Skeletal muscle satellite cell (primary cell): Measurements from ENCODE around the gene NRP2.

Experiments
- H3K27me3 ChIP-seq: 2 replicates; pipeline ENCODE4 v1.7.0; 2013; ENCODE audit warnings: low read length; ENCODE audit not compliant: control insufficient read depth, insufficient read depth
- H3K36me3 ChIP-seq: 2 replicates; pipeline ENCODE4 v1.7.0; 2013; ENCODE audit warnings: mild to moderate bottlenecking, control low read depth, low read length; ENCODE audit not compliant: insufficient read depth
- H3K4me1 ChIP-seq: 2 replicates; pipeline ENCODE4 v1.7.0; 2013; ENCODE audit warnings: low read length; ENCODE audit not compliant: control insufficient read depth, insufficient read depth
- H3K4me2 ChIP-seq: 2 replicates; pipeline ENCODE4 v1.7.0; 2013; ENCODE audit warnings: mild to moderate bottlenecking, low read length
- H3K4me3 ChIP-seq: 2 replicates; pipeline ENCODE4 v1.7.0; 2013; ENCODE audit warnings: low read length
- H3K9ac ChIP-seq: 2 replicates; pipeline ENCODE4 v1.7.0; 2013; ENCODE audit warnings: mild to moderate bottlenecking, low read depth, low read length, moderate library complexity
- H3K9me3 ChIP-seq: replicated peaks from 2 replicates; pipeline ENCODE4 v1.7.0; 2013; ENCODE audit warnings: mild to moderate bottlenecking, control low read depth, low read length

NRP2 gene

DNA sequence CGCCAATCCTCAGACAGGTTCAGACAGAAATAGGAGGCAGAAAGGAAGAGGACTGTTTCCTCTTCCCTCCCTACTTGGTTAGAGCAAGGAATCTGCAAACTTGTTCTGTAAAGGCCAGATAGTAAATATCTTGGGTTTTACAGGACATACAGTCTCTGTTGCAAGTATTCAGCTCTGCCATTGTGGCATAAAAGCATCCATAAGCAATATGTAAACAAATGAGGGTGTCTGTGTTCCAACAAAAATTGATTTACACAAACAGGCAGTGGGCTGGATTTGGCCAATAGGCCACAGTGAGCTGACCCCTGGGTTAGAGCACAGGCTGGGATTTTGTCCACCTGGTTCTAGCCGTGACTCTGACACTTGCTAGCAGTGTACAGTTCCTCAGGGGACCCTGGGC, 89.4 kb downstream of the NRP2 start:
- H3K9me3 ChIP-seq = no peaks in the 10 kb centered on the region
- H3K4me2 ChIP-seq = no peak overlapping the region
- no peaks in the 10 kb centered on the region for H3K36me3 ChIP-seq
- no peaks in the 10 kb centered on the region for H3K27me3 ChIP-seq
- peaks cover 23% of the 10 kb centered on the region for H3K4me1 ChIP-seq
- H3K4me3 ChIP-seq = no peak overlapping the region
- H3K9ac ChIP-seq = no peak overlapping the region

- Histone ChIP-seq H3K27me3 (no peaks in the 10 kb centered on the region), H3K36me3 (no peaks in the 10 kb centered on the region), H3K9me3 (no peaks in the 10 kb centered on the region), H3K4me1 (peaks cover 23% of the 10 kb centered on the region), H3K9ac (no peak overlapping the region), H3K4me3 (no peak overlapping the region), H3K4me2 (no peak overlapping the region)
Observed at GRCh38 chr2:205772983-205773382, 90.7 kb downstream of the NRP2 start.

DNA sequence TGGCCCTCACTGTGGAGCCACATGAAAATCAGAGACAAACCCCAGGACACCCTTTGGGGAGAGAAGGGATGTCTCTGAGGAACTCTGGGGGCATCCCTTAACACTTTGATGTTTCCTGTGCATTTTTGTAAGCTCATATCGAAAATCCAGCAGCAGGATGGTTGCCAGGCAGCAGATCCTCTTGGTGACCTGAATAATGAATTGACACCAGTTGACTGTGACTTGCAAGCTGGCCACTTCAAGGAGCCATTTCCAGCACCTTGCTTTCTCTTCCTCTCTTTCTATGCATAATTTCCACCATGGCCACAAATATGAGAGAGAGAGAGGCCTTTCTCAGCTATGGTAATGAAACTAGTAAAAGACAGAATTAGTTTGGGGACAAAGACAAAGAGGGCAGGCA, 91.7 kb downstream of the NRP2 start:
- Histone ChIP-seq H3K9ac (no peak overlapping the region), H3K4me2 (no peak overlapping the region), H3K4me1 (peaks cover 14% of the 10 kb centered on the region), H3K27me3 (no peaks in the 10 kb centered on the region), H3K9me3 (no peaks in the 10 kb centered on the region), H3K4me3 (no peak overlapping the region), H3K36me3 (no peaks in the 10 kb centered on the region)

DNA sequence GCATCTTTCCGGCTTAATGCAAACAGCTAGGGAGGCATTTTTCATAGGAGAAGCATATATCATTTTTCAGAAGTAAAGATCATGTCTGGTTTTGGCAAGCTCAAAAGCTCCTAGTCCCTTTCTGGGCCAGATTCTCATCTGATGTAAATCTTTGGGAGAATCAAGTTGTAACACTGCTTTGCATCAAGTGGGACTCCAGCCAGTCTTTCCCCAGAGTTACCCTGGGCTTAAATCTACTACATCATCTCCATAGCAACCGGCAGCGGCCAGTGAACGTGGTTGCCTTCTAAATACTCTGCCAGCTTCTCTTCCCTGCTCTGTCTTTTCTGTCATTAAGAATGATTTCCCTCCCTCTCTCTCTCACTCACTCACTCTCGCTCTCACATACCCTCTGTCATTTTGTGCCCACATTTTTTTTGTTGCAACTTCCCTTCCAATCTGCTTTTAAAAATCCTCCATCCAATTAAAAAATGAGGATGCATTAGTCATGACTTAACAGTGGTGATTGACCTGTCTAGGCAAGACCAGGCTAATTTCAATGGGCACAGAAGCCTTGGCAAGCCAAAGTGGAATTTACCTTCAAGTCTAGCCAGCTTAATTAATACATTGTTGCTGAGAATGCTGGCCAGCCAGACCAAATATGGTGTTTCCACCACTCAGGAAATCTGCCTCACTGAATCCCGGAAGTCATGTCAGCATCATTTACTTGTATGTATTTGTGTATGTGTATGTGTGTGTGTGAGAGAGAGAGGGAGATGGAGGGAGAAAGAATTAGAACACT, 93.0 kb downstream of the NRP2 start:
- peaks cover 1% of the 10 kb centered on the region for H3K4me1 ChIP-seq
- no peaks in the 10 kb centered on the region for H3K9me3 ChIP-seq
- no peak overlapping the region for H3K4me3 ChIP-seq
- H3K27me3 ChIP-seq = no peaks in the 10 kb centered on the region
- H3K4me2 ChIP-seq = no peak overlapping the region
- no peaks in the 10 kb centered on the region for H3K36me3 ChIP-seq
- no peak overlapping the region for H3K9ac ChIP-seq

- no peak overlapping the region for H3K4me2 ChIP-seq
- H3K27me3 ChIP-seq = no peaks in the 10 kb centered on the region
- no peaks in the 10 kb centered on the region for H3K36me3 ChIP-seq
- no peaks in the 10 kb centered on the region for H3K9me3 ChIP-seq
- no peak overlapping the region for H3K9ac ChIP-seq
- H3K4me1 ChIP-seq = no peaks in the 10 kb centered on the region
- H3K4me3 ChIP-seq = no peak overlapping the region
Observed at GRCh38 chr2:205776139-205776538, 93.8 kb downstream of the NRP2 start.

DNA sequence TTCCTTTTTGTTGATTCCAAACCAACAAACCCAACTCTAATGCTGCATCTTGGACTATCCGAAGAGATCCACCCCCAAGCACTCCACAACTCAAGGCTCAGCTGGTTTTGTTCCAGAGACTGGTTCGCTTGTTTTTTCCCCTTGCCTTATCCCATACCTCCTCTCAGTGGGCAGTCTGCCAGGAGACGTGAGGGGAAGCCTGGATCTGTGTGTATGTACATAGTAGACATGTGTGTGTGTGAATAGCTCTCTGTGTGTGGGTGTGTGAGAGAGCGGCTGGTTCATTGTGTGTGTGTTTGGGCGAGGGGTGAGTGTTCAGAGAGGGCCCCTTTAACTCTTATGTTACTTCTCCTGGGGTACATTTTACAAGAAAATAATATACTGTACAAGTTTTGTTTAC, 94.4 kb downstream of the NRP2 start:
- Histone ChIP-seq H3K9ac (no peak overlapping the region), H3K36me3 (no peaks in the 10 kb centered on the region), H3K4me3 (no peak overlapping the region), H3K27me3 (no peaks in the 10 kb centered on the region), H3K4me2 (no peak overlapping the region), H3K4me1 (no peaks in the 10 kb centered on the region), H3K9me3 (no peaks in the 10 kb centered on the region)

DNA sequence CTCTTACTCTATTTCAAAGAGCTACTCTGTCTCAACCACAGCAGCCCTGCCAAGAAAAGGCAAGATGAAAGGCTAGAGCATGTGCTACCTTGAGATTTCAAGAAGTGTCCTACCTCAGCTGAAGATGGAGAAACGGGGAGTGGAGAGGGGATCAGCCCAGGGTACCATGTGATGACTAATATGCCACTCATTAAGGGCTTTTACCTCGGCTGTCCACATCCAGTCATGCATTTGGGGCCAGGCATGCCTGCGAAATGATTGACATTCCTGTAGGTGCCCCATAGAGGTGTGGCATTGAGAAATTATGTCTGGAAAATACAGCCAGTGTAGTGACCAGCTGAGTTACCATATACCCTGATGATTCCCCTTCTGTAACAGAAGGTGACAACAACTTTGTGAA, 96.1 kb downstream of the NRP2 start:
- Histone ChIP-seq H3K27me3 (no peaks in the 10 kb centered on the region), H3K4me1 (no peaks in the 10 kb centered on the region), H3K9ac (no peak overlapping the region), H3K4me2 (no peak overlapping the region), H3K9me3 (no peaks in the 10 kb centered on the region), H3K36me3 (no peaks in the 10 kb centered on the region), H3K4me3 (no peak overlapping the region)

DNA sequence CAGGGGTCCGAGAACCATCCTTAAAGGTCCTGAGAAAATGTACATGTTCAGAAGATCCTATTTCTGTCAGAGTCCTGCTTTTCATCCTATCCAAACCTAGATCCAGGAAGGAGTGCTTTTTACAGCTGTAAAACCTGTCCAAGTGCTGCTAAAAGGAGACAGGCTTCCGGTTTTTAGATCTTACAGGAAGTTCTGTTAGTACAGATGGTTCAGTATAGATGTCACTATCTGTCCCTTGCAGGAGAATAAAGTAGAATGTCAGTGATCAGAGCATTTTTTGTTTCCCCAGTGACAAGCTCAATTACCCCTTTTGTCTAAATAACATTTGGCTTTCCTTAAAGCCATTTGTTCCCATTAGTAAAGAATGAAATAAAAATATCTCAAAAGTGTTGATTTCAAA, 98.3 kb downstream of the NRP2 start:
- no peak overlapping the region for H3K4me2 ChIP-seq
- no peaks in the 10 kb centered on the region for H3K27me3 ChIP-seq
- peaks cover 6% of the 10 kb centered on the region for H3K4me1 ChIP-seq
- no peak overlapping the region for H3K4me3 ChIP-seq
- no peaks in the 10 kb centered on the region for H3K36me3 ChIP-seq
- H3K9me3 ChIP-seq = no peaks in the 10 kb centered on the region
- no peak overlapping the region for H3K9ac ChIP-seq

DNA sequence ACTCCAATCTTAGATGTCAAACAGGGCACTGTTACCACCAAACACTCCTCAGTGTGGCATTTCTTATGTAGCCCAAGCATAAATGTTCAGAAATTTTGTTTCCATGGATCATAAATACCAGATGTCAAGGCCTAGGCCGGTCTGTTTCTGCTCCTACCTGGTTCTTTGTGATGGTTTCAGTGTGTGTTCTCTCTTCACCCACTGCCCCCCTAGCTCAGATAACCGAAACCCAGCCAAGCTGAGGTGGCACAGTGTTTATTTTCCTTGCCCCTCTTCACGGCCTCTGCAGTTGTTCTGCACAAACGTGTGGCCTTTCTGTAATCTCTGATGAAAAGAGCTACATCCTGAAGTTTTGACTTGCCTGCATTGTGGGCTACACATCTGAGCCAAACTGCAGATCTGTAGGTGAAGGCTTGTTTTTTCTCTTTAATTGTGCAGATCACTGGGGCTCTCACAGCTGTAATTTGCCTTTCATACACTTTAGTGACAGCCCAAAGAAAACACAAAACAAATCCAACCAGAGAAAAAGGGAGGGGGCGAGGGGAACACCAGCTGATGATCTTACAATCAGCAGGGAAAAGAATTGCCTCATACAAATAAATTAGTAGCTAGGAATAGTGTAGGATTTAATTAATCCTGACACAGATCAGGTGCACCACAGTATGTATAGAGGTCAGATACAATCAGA, 99.1 kb downstream of the NRP2 start:
- no peak overlapping the region for H3K4me2 ChIP-seq
- H3K4me1 ChIP-seq = peaks cover 8% of the 10 kb centered on the region
- no peaks in the 10 kb centered on the region for H3K27me3 ChIP-seq
- H3K4me3 ChIP-seq = no peak overlapping the region
- H3K36me3 ChIP-seq = no peaks in the 10 kb centered on the region
- no peaks in the 10 kb centered on the region for H3K9me3 ChIP-seq
- no peak overlapping the region for H3K9ac ChIP-seq

DNA sequence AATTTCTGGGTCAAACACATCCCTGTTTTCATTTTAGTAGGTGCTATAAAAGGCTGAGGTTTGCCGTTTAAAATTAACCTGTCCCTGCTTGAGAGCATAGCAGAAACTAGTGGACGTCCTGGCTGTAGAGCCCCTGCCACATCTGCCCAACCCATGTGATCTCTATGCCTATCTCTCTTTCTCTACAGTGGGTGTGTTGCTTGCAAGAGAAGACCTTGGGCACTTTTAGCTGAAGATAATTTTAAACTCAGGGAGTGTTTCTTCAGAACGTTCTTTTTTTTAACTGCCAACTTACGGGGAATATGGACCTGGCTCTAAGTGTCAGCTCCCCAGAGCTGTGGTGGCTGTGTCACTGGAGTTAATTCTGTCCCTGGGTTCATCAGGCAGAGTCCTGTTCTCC, 100.6 kb downstream of the NRP2 start:
- Histone ChIP-seq H3K4me1 (peaks cover 8% of the 10 kb centered on the region), H3K36me3 (no peaks in the 10 kb centered on the region), H3K4me3 (no peak overlapping the region), H3K9me3 (no peaks in the 10 kb centered on the region), H3K9ac (no peak overlapping the region), H3K4me2 (no peak overlapping the region), H3K27me3 (no peaks in the 10 kb centered on the region)

DNA sequence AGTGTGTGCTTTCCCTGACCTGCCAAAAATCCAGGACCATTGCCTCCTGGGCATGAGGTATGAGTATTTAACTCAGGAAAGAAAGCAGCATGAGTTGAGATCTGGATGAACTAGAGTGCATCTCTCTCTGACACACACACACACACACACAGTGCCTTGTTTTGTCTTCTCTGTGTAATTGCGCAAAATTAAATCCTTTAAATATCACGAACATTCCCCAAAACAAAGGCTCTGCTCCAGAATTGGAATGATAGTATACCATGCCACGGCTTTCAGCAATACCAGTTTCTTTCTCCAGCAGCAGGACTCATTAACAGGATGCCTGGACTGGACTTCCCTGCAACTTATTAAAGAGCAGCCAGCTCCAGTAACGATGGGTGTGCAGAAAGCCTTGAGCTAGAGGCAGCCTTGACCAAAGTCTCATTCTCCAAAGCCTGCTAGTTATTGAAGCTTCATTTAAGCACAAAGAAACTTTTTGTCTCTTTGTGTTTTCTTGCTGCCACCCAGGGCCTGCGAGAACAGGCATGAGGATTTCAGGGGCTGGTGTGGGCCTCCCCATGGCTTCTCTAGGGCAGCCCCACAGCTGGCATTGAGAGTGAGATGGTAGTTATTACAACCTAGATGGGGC, 101.7 kb downstream of the NRP2 start:
- Histone ChIP-seq H3K4me2 (no peak overlapping the region), H3K4me1 (peaks cover 8% of the 10 kb centered on the region), H3K36me3 (no peaks in the 10 kb centered on the region), H3K4me3 (no peak overlapping the region), H3K9me3 (no peaks in the 10 kb centered on the region), H3K9ac (no peak overlapping the region), H3K27me3 (no peaks in the 10 kb centered on the region)
